ENCODE measurements around the gene TNIP2. TPM values are rescaled to one million over a fixed set of nuclear protein-coding genes. Genes with fewer than 3 reads are reported as not detected.
A peak's percentile ranks its signal among the peaks of the same experiment; 100 is the strongest.

Gene TNIP2
- total RNA-seq, 6 donors from 2014 or later: 39.4 to 87.1 (median 60.1) TPM

GRCh38 chr4:2725380-2725779 lies 30.8 kb downstream of the TNIP2 start:
- no peak for ATAC-seq (ENCODE audit: low FRiP score in 2 of 2)
- Histone ChIP-seq H3K4me1 (no peaks in the 10 kb centered on the region), H3K36me3 (peaks cover 7 to 47% (median 25%) of the 10 kb centered on the region in 4 donors), H3K27me3 (no peaks in the 10 kb centered on the region), H3K27ac (no peak overlapping the region), H3K4me3 (no peak overlapping the region), H3K9me3 (no peaks in the 10 kb centered on the region)
- TF ChIP-seq CTCF (IDR thresholded peaks at IDR 0.05) (no peak), POLR2AphosphoS5 (IDR thresholded peaks at IDR 0.05) (no peak), EP300 (IDR thresholded peaks at IDR 0.05) (no peak), POLR2A (IDR thresholded peaks at IDR 0.05) (no peak)
- no peak for DNase-seq
- 79 to 100% methylated on average over 4 of the region's 4 CpGs for WGBS, 2 donors

GRCh38 chr4:2723751-2724150 lies 32.4 kb downstream of the TNIP2 start:
- H3K36me3 ChIP-seq: peaks cover 11 to 49% (median 29%) of the 10 kb centered on the region in 4 donors
- WGBS, 2 donors: 83 to 90% methylated on average over 3 of the region's 3 CpGs
- no peaks in the 10 kb centered on the region for H3K27me3 ChIP-seq
- DNase-seq: no peak
- no peak overlapping the region for H3K4me3 ChIP-seq
- no peaks in the 10 kb centered on the region for H3K4me1 ChIP-seq
- H3K27ac ChIP-seq: no peak overlapping the region
- TF ChIP-seq POLR2A (IDR thresholded peaks at IDR 0.05) (no peak), EP300 (IDR thresholded peaks at IDR 0.05) (no peak), CTCF (IDR thresholded peaks at IDR 0.05) (no peak), POLR2AphosphoS5 (IDR thresholded peaks at IDR 0.05) (no peak)
- no peak for ATAC-seq (ENCODE audit: low FRiP score in 2 of 2)
- H3K9me3 ChIP-seq: no peaks in the 10 kb centered on the region

- no peak for DNase-seq
- H3K27me3 ChIP-seq: no peaks in the 10 kb centered on the region
- no peak overlapping the region for H3K4me3 ChIP-seq
- H3K27ac ChIP-seq: no peak overlapping the region
- peaks cover 16 to 64% (median 30%) of the 10 kb centered on the region in 4 donors for H3K36me3 ChIP-seq
- WGBS, 2 donors: 97 to 98% methylated on average over 9 of the region's 9 CpGs
- no peaks in the 10 kb centered on the region for H3K4me1 ChIP-seq
- ATAC-seq (ENCODE audit: low FRiP score in 2 of 2): peak in 1 of 2 donors; percentile 34
- TF ChIP-seq POLR2A (IDR thresholded peaks at IDR 0.05) (no peak), EP300 (IDR thresholded peaks at IDR 0.05) (no peak), POLR2AphosphoS5 (IDR thresholded peaks at IDR 0.05) (no peak), CTCF (IDR thresholded peaks at IDR 0.05) (no peak)
- H3K9me3 ChIP-seq: no peaks in the 10 kb centered on the region
Measured at GRCh38 chr4:2722033-2722432, 34.1 kb downstream of the TNIP2 start.

GRCh38 chr4:2721586-2721985 lies 34.5 kb downstream of the TNIP2 start:
- Histone ChIP-seq H3K27me3 (no peaks in the 10 kb centered on the region), H3K4me1 (no peaks in the 10 kb centered on the region), H3K27ac (no peak overlapping the region), H3K36me3 (peaks cover 19 to 66% (median 35%) of the 10 kb centered on the region in 4 donors), H3K4me3 (no peak overlapping the region), H3K9me3 (no peaks in the 10 kb centered on the region)
- WGBS, 2 donors: 85 to 88% methylated on average over 11 of the region's 11 CpGs
- DNase-seq: no peak
- TF ChIP-seq POLR2A (IDR thresholded peaks at IDR 0.05): no peak
- TF ChIP-seq CTCF (IDR thresholded peaks at IDR 0.05): no peak
- TF ChIP-seq POLR2AphosphoS5 (IDR thresholded peaks at IDR 0.05): no peak
- no peak for TF ChIP-seq EP300 (IDR thresholded peaks at IDR 0.05)
- ATAC-seq (ENCODE audit: low FRiP score in 2 of 2): no peak

- WGBS, 2 donors: 88 to 93% methylated on average over 8 of the region's 8 CpGs
- no peak overlapping the region for H3K4me3 ChIP-seq
- H3K9me3 ChIP-seq: no peaks in the 10 kb centered on the region
- H3K36me3 ChIP-seq: peaks cover 22 to 47% (median 26%) of the 10 kb centered on the region in 4 donors
- no peak for TF ChIP-seq EP300 (IDR thresholded peaks at IDR 0.05)
- no peak for TF ChIP-seq POLR2A (IDR thresholded peaks at IDR 0.05)
- no peak for TF ChIP-seq POLR2AphosphoS5 (IDR thresholded peaks at IDR 0.05)
- no peak for TF ChIP-seq CTCF (IDR thresholded peaks at IDR 0.05)
- no peak for DNase-seq
- H3K4me1 ChIP-seq: peaks cover 16 to 38% (median 23%) of the 10 kb centered on the region in 4 donors
- peak overlapping the region in 2 of 4 donors; percentile 63 to 68 for H3K27ac ChIP-seq
- no peaks in the 10 kb centered on the region for H3K27me3 ChIP-seq
- ATAC-seq (ENCODE audit: low FRiP score in 2 of 2): no peak
Measured at GRCh38 chr4:2716236-2716635, 39.9 kb downstream of the TNIP2 start.

All from upper lobe of left lung (tissue), 6 donors.